DOHH2 (cell line): ENCODE measurements around the gene PPP1R18.

Experiments
- EZH2phosphoT487 ChIP-seq: fragments of 200-600 bp; sonication (generic); IDR thresholded peaks from 2 replicates; pipeline ENCODE4 v1.6.1; 2017; ENCODE audit warnings: borderline replicate concordance, mild to moderate bottlenecking, antibody characterized with exemption, low read length, moderate library complexity, mixed read lengths
- TF ChIP-seq, protein P1 (sequence below): fragments of 200-600 bp; sonication (generic); IDR thresholded peaks from one replicate; pipeline ENCODE4 v1.5.1; 2014; ENCODE audit warnings: antibody characterized with exemption, mild to moderate bottlenecking, low read depth, low read length; ENCODE audit not compliant: poor library complexity, severe bottlenecking

DNA sequence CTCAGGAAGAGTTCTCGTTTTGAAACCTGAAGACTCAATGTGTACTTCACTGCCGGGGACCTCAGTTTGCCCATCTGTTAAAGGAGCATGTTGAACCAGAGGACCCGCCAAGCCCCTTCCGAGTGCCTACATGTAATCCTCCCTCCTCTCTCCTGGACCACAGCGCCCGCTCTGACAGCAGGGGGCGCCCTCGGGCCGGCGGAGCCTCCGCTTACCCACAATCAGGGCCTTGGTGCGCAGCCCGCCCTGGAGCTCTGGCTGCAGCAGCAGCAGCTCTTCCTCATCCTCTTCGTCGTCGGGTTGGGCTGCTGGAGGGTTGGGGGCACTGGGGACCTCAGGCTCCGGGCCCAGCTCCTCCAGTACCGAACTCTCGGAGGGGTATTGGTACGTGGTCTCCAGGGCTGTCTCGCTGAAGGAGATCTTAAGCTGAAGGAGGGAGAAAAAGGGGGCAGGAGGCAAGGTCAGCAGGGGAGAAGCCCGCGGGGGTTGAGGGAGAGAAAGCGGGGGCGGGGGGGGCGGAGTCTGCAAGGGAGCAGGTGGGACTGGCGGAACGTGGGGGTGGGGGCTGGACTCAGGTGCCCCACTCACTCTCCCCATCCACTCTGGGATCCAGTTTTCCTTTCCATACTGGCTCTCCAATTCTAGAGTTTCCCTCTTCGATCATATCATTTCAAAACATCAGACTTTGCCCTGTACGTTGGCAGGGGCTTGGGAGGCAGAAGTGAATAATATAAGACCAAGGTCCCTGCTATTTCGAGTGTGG is 7.3 kb downstream of the PPP1R18 start:
- TF ChIP-seq, protein P1, sequence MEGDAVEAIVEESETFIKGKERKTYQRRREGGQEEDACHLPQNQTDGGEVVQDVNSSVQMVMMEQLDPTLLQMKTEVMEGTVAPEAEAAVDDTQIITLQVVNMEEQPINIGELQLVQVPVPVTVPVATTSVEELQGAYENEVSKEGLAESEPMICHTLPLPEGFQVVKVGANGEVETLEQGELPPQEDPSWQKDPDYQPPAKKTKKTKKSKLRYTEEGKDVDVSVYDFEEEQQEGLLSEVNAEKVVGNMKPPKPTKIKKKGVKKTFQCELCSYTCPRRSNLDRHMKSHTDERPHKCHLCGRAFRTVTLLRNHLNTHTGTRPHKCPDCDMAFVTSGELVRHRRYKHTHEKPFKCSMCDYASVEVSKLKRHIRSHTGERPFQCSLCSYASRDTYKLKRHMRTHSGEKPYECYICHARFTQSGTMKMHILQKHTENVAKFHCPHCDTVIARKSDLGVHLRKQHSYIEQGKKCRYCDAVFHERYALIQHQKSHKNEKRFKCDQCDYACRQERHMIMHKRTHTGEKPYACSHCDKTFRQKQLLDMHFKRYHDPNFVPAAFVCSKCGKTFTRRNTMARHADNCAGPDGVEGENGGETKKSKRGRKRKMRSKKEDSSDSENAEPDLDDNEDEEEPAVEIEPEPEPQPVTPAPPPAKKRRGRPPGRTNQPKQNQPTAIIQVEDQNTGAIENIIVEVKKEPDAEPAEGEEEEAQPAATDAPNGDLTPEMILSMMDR = peak; percentile 95
- no peak for TF ChIP-seq EZH2phosphoT487
